ENCODE results near the gene ECHS1. TPM values are rescaled to one million over a fixed set of nuclear protein-coding genes. Genes with fewer than 3 reads are reported as not detected.

ECHS1 gene
- polyA plus RNA-seq, 2 of the 4 experiments (the other 2 are of a cell fraction) = 66.7 to 133 TPM

- POLR2A ChIA-PET = no interaction called here
- Histone ChIP-seq H3K27ac (no peak overlapping the region; a peak in 1 of 6 replicates), H3K4me3 (no peak overlapping the region), H3K4me1 (peaks cover 10% of the 10 kb centered on the region; the same call in 1 of the 3 replicates), H3K4me2 (no peak overlapping the region), H3K9me3 (no peaks in the 10 kb centered on the region)
- DNase-seq (ENCODE audit: low read depth in 1 of 2, low spot score in 1 of 2) (no peak), ATAC-seq (peak in 1 of 2 experiments; percentile 10; a peak in 3 of 6 replicates), FAIRE-seq (no peak)
- 95% methylated on average over 20 of the region's 41 CpGs for WGBS (ENCODE audit: missing lambda C conversion rate)
- TF ChIP-seq CTCF (IDR thresholded peaks at IDR 0.05) = no peak
- no peak for TF ChIP-seq CHD2 (IDR thresholded peaks at IDR 0.05; ENCODE audit: low read length, partially characterized antibody)
- no peak for TF ChIP-seq CEBPB (IDR thresholded peaks at IDR 0.05)
- no peak for TF ChIP-seq NPAS2 (CRISPR knock-in tag; IDR thresholded peaks at IDR 0.05; ENCODE audit: borderline replicate concordance)
- CTCF ChIA-PET = interaction anchor here (5.5 kb wide), 1 partner anchor 29 kb away, joined by 38 read pairs; no protein-coding TSS in a partner anchor
Measured at GRCh38 chr10:133358162-133358924, 14.8 kb downstream of the ECHS1 start.

- DNase-seq (ENCODE audit: low read depth in 1 of 2, low spot score in 1 of 2) (peak; percentile 48 to 67), FAIRE-seq (no peak), ATAC-seq (peak; percentile 33 to 77; a peak in 4 of 6 replicates)
- ChIA-PET POLR2A (interaction anchor here (0.8 kb wide), 1 partner anchor 12 kb away, joined by 3 read pairs; no protein-coding TSS in a partner anchor), CTCF (interaction anchor here (5.5 kb wide), 1 partner anchor 28 kb away, joined by 38 read pairs; no protein-coding TSS in a partner anchor)
- Histone ChIP-seq H3K27ac (peak within 1 kb of the TSS; percentile 84 to 86), H3K4me1 (peaks cover 10% of the 10 kb centered on the region; the same call in 1 of the 3 replicates), H3K9me3 (no peaks in the 10 kb centered on the region), H3K4me2 (peak within 1 kb of the TSS; percentile 98), H3K4me3 (peak within 1 kb of the TSS; percentile 78)
- TF ChIP-seq RCOR1 (IDR thresholded peaks at IDR 0.05; ENCODE audit: low read depth, low read length) (no peak), CBX8 (IDR thresholded peaks at IDR 0.05) (no peak), MAX (IDR thresholded peaks at IDR 0.05) (peak; percentile 85), PHF8 (IDR thresholded peaks at IDR 0.05; ENCODE audit: borderline replicate concordance, low read depth) (peak; percentile 46; the same call in 1 of the 2 replicates), RARB (CRISPR knock-in tag; IDR thresholded peaks at IDR 0.05) (no peak), E2F6 (IDR thresholded peaks at IDR 0.05; ENCODE audit: borderline replicate concordance, low read depth) (peak; percentile 78), NFE2L2 (conservative IDR thresholded peaks at IDR 0.05; ENCODE audit: low read length) (no peak), POLR2A (IDR thresholded peaks at IDR 0.05; ENCODE audit: low read length) (peak; percentile 32; the same call in 1 of the 2 replicates), SREBF2 (IDR thresholded peaks at IDR 0.05) (no peak), TP53 (CRISPR knock-in tag; IDR thresholded peaks at IDR 0.05) (no peak), HOXB13 (CRISPR knock-in tag; IDR thresholded peaks at IDR 0.05; ENCODE audit: low read depth) (no peak)
- 33% methylated on average over 3 of the region's 83 CpGs for WGBS (ENCODE audit: missing lambda C conversion rate)
Measured at GRCh38 chr10:133357285-133358161, 15.6 kb downstream of the ECHS1 start, which contains the start of gene FUOM. Gene FUOM (minus strand): TSS chr10:133358019. CDS start chr10:133358007, 12 bp downstream.

GRCh38 chr10:133356549-133357284, 16.4 kb downstream of the ECHS1 start:
- H3K4me1 ChIP-seq = peaks cover 10% of the 10 kb centered on the region; the same call in 1 of the 3 replicates
- no peaks in the 10 kb centered on the region for H3K9me3 ChIP-seq
- peak overlapping the region in 1 of 2 experiments; percentile 86; a peak in 4 of 6 replicates for H3K27ac ChIP-seq
- POLR2A ChIA-PET = interaction anchor here (0.8 kb wide), 1 partner anchor 12 kb away, joined by 3 read pairs; no protein-coding TSS in a partner anchor
- H3K4me3 ChIP-seq = peak overlapping the region; percentile 78; the same call in 2 of the 3 replicates
- DNase-seq (ENCODE audit: low read depth in 1 of 2, low spot score in 1 of 2) = no peak
- peak overlapping the region; percentile 98 for H3K4me2 ChIP-seq
- no peak for FAIRE-seq
- peak in 1 of 2 experiments; percentile 9; a peak in 3 of 6 replicates for ATAC-seq
- CTCF ChIA-PET = interaction anchor here (1.5 to 5.5 kb wide), 2 partner anchors 10 to 27 kb away, joined by 4 to 38 read pairs; partner anchors contain the start of gene PRAP1
- WGBS (ENCODE audit: missing lambda C conversion rate) = 94% methylated on average over 5 of the region's 27 CpGs
- TF ChIP-seq E2F6 (IDR thresholded peaks at IDR 0.05; ENCODE audit: borderline replicate concordance, low read depth) = no peak
- TF ChIP-seq ZSCAN20 (CRISPR knock-in tag; IDR thresholded peaks at IDR 0.05) = no peak
- no peak for TF ChIP-seq CTCF (IDR thresholded peaks at IDR 0.05)
- TF ChIP-seq ZFP36 (IDR thresholded peaks at IDR 0.05; ENCODE audit: borderline replicate concordance, partially characterized antibody) = no peak
- no peak for TF ChIP-seq TP53 (CRISPR knock-in tag; IDR thresholded peaks at IDR 0.05)
- no peak for TF ChIP-seq PHF8 (IDR thresholded peaks at IDR 0.05; ENCODE audit: borderline replicate concordance, low read depth)
- TF ChIP-seq BHLHE40 (IDR thresholded peaks at IDR 0.05; ENCODE audit: low read depth, low read length) = no peak
- TF ChIP-seq TFCP2L1 (CRISPR knock-in tag; IDR thresholded peaks at IDR 0.05) = no peak
- TF ChIP-seq RCOR1 (IDR thresholded peaks at IDR 0.05; ENCODE audit: low read depth, low read length) = no peak
- no peak for TF ChIP-seq RAD21 (conservative IDR thresholded peaks at IDR 0.05 in 1 of 2, IDR thresholded peaks at IDR 0.05 in 1 of 2)
- TF ChIP-seq SREBF2 (IDR thresholded peaks at IDR 0.05) = no peak
- no peak for TF ChIP-seq NPAS2 (CRISPR knock-in tag; IDR thresholded peaks at IDR 0.05; ENCODE audit: borderline replicate concordance)
- TF ChIP-seq NR3C1 (IDR thresholded peaks at IDR 0.05) = no peak
- no peak for TF ChIP-seq KDM1A (IDR thresholded peaks at IDR 0.05; ENCODE audit: low read depth)
